Nephron progenitor cell (in vitro differentiated cells): ENCODE data around the gene PBX1.

ENCODE experiments used
- DNase-seq: peaks from one replicate; pipeline ENCODE4 v3.0.0; 2021
- H3K27ac Mint-ChIP-seq: 2 replicates; pipeline ENCODE4 v1.8.0; 2021; ENCODE audit warnings: mild to moderate bottlenecking, moderate library complexity, mixed read lengths
- H3K27me3 Mint-ChIP-seq: 2 replicates; pipeline ENCODE4 v1.8.0; 2021; ENCODE audit warnings: mild to moderate bottlenecking, low read depth, mixed read lengths; ENCODE audit not compliant: poor library complexity
- H3K36me3 Mint-ChIP-seq: 2 replicates; pipeline ENCODE4 v1.8.0; 2021; ENCODE audit warnings: low read depth, mixed read lengths
- H3K4me1 Mint-ChIP-seq: 2 replicates; pipeline ENCODE4 v1.8.0; 2021; ENCODE audit warnings: mixed read lengths
- H3K4me3 Mint-ChIP-seq: 2 replicates; pipeline ENCODE4 v1.8.0; 2021; ENCODE audit warnings: mild to moderate bottlenecking, moderate library complexity, mixed read lengths
- H3K9me3 Mint-ChIP-seq: 2 replicates; pipeline ENCODE4 v1.8.0; 2021; ENCODE audit warnings: mild to moderate bottlenecking, moderate library complexity, mixed read lengths
- TF ChIP-seq, protein P1 (sequence below): fragments of 200-600 bp; sonication (generic); IDR thresholded peaks from 2 replicates; pipeline ENCODE4 v1.5.0; 2021; ENCODE audit warnings: antibody characterized with exemption

The PBX1 gene

DNA sequence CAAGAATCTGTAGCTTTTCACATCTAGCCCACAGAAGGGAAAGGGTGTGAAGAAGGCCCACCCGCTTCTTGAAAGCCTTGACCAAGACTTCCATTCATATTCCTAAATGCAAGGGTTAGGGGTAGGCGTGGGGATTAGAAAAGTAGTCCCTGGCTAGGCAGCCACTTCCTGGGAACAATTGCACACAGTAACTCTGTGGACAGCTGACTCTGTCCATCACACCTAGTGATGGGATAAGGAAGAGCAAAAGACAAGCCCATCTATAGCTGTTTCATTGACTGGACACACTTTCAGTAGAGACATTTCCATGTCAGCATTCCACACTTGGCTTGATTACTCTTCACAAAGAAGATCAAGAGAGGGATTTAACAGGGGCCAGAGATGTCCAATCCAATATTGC lies 294.2 kb downstream of the PBX1 start:
- Mint-ChIP-seq H3K9me3 (no peaks in the 10 kb centered on the region), H3K4me1 (peaks cover 4% of the 10 kb centered on the region), H3K27me3 (peaks cover 8% of the 10 kb centered on the region), H3K27ac (no peak overlapping the region), H3K36me3 (peaks cover 32% of the 10 kb centered on the region), H3K4me3 (no peak overlapping the region)
- no peak for DNase-seq
- TF ChIP-seq, protein P1, sequence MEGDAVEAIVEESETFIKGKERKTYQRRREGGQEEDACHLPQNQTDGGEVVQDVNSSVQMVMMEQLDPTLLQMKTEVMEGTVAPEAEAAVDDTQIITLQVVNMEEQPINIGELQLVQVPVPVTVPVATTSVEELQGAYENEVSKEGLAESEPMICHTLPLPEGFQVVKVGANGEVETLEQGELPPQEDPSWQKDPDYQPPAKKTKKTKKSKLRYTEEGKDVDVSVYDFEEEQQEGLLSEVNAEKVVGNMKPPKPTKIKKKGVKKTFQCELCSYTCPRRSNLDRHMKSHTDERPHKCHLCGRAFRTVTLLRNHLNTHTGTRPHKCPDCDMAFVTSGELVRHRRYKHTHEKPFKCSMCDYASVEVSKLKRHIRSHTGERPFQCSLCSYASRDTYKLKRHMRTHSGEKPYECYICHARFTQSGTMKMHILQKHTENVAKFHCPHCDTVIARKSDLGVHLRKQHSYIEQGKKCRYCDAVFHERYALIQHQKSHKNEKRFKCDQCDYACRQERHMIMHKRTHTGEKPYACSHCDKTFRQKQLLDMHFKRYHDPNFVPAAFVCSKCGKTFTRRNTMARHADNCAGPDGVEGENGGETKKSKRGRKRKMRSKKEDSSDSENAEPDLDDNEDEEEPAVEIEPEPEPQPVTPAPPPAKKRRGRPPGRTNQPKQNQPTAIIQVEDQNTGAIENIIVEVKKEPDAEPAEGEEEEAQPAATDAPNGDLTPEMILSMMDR = no peak

DNA sequence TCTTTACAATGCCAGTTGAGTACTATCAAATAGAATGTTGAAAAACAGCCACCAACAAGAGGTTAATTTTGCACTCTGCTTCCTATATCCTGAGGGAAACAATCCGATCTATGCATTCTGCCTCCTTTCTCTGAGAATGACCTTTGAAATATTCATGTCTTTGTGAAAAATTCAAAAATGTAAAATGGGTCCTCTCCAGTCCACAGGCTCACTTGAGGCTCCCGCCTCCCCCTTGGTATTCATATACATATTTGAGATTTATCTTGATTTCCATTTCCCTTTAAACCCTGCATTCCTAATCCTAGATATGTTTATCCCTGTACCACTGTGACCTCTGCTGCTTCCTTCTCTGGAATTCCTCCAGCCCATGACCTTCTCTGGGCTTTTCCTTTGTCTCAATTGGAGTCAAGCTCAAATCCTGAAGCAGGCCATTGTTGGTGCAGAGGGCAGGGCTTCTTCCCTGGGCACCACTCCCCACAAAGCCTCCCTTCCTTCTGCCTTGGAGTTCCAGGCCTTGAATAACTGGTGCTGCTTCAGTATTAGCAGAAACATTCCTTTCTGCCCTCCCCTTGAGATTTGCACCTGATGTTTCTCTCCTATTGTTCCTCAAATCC lies 296.8 kb downstream of the PBX1 start:
- no peaks in the 10 kb centered on the region for H3K9me3 Mint-ChIP-seq
- no peak overlapping the region for H3K4me3 Mint-ChIP-seq
- peaks cover 8% of the 10 kb centered on the region for H3K27me3 Mint-ChIP-seq
- H3K27ac Mint-ChIP-seq = peak overlapping the region; percentile 12
- TF ChIP-seq, protein P1 = no peak
- no peak for DNase-seq
- H3K36me3 Mint-ChIP-seq = peaks cover 5% of the 10 kb centered on the region
- H3K4me1 Mint-ChIP-seq = peaks cover 14% of the 10 kb centered on the region

DNA sequence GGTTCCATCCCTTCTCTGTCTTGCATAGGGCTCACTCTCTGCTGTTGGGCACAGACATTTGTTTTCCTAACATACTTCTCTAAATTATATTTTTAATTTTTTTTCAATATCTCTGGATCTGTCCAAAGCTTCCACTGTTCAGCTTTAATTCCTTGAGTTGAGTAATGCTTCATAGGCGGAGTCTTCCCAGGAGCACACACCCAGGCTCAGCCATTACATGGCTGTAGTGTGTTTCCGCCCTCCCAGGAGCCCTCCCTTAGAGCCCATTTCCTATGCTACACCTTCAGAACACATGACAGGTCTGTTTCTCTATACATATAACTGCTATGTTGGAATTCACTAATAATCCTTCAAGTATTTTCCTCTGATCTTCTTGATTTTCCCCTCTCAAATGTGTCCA lies 297.4 kb downstream of the PBX1 start:
- no peak for DNase-seq
- H3K36me3 Mint-ChIP-seq = peaks cover 4% of the 10 kb centered on the region
- peaks cover 15% of the 10 kb centered on the region for H3K4me1 Mint-ChIP-seq
- peaks cover 8% of the 10 kb centered on the region for H3K27me3 Mint-ChIP-seq
- H3K4me3 Mint-ChIP-seq = no peak overlapping the region
- TF ChIP-seq, protein P1 = no peak
- no peaks in the 10 kb centered on the region for H3K9me3 Mint-ChIP-seq
- no peak overlapping the region for H3K27ac Mint-ChIP-seq

DNA sequence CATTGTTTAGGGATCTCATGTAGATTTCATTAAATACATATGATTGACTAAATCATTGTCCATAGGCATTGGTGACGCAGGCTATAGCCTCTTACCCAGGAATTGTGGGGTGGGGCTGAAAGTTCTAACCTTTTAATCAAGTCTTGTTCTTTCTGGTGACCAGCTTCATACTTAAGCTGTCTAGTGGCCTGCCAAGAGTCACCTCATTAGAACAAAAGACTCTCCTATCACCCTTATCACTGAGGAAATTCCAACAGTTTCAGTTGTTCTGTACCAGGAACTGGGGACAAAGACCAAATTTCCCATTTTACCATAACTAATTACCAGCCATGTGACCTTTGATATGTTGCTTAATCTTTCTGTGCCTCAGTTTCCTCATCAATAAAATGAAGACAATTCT lies 298.5 kb downstream of the PBX1 start:
- no peaks in the 10 kb centered on the region for H3K9me3 Mint-ChIP-seq
- H3K27ac Mint-ChIP-seq = no peak overlapping the region
- H3K4me1 Mint-ChIP-seq = peaks cover 19% of the 10 kb centered on the region
- H3K27me3 Mint-ChIP-seq = peaks cover 9% of the 10 kb centered on the region
- H3K36me3 Mint-ChIP-seq = peaks cover under 1% of the 10 kb centered on the region
- no peak for DNase-seq
- TF ChIP-seq, protein P1 = no peak
- no peak overlapping the region for H3K4me3 Mint-ChIP-seq

DNA sequence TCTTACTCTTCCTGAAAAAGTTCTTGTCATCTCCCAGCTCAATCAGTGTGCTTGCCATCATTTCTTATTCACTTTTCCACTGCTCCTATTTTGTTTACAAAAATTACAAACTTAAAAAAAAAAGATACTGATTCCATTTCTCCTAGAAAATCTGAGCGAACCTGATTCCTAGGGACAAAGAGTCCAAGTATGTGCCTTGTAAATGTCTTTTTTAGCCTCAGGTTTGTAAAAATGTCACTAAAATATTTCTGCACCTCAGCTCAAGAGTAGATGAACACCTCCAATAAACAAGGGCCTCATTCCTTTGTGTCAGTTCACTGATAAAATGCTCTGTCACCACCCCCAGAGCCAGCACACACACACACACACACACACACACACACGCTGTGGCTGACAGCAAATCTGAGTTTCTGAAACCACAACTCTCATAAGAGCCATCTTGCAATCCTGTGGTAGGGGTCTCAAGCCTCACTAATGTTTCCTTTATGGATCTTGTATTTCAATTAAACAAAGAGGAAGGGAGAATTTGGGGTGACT lies 299.2 kb downstream of the PBX1 start:
- peak; percentile 32 for DNase-seq
- Mint-ChIP-seq H3K9me3 (no peaks in the 10 kb centered on the region), H3K27ac (peak overlapping the region; percentile 51), H3K4me3 (no peak overlapping the region), H3K36me3 (no peaks in the 10 kb centered on the region), H3K27me3 (peaks cover 11% of the 10 kb centered on the region), H3K4me1 (peaks cover 26% of the 10 kb centered on the region)
- TF ChIP-seq, protein P1 = no peak

DNA sequence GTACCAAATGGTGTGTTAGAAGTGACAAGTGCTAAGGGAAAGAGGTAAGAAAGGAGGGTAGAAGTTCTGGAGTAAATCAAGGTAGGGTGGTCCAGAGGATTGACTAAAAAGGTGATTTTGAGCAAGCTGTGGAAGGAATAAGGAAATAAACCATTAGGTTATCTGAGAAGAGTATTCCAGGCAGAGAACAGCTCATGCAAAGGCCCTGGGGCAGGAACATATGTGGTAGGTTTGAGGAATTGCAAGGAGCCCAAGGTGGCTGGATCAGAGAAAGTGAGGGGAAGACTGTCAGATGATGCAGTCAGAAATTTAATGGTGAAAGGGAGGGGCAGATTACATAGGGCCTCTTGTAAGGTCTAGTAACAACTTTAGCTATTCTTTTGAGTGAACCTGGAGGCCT lies 302.6 kb downstream of the PBX1 start:
- H3K4me3 Mint-ChIP-seq = no peak overlapping the region
- DNase-seq = no peak
- TF ChIP-seq, protein P1 = no peak
- peak overlapping the region; percentile 64 for H3K27ac Mint-ChIP-seq
- H3K9me3 Mint-ChIP-seq = no peaks in the 10 kb centered on the region
- H3K4me1 Mint-ChIP-seq = peaks cover 45% of the 10 kb centered on the region
- peaks cover 5% of the 10 kb centered on the region for H3K27me3 Mint-ChIP-seq
- H3K36me3 Mint-ChIP-seq = no peaks in the 10 kb centered on the region
